Dendritic cell treated with granulocyte-macrophage colony-stimulating factor and Interleukin-4, amounts not matched to agents 40 ng/mL and 50 ng/mL, for 4 days (primary cell): ENCODE data around the gene CST3.

Source experiments
- H3K27ac Mint-ChIP-seq: one replicate; pipeline ENCODE4 v1.8.0; 2022; ENCODE audit warnings: mild to moderate bottlenecking, mixed read lengths
- H3K27me3 Mint-ChIP-seq: one replicate; pipeline ENCODE4 v1.8.0; 2022; ENCODE audit warnings: mild to moderate bottlenecking, mixed read lengths
- H3K36me3 Mint-ChIP-seq: one replicate; pipeline ENCODE4 v1.8.0; 2022; ENCODE audit warnings: low read depth, mixed read lengths
- H3K4me1 Mint-ChIP-seq: one replicate; pipeline ENCODE4 v1.8.0; 2022; ENCODE audit warnings: low read depth, mixed read lengths
- H3K4me3 Mint-ChIP-seq: one replicate; pipeline ENCODE4 v1.8.0; 2022; ENCODE audit warnings: mild to moderate bottlenecking, moderate library complexity, mixed read lengths
- H3K9me3 Mint-ChIP-seq: one replicate; pipeline ENCODE4 v1.8.0; 2022; ENCODE audit warnings: mixed read lengths
- intact Hi-C: fragments of 100-400 bp; cut with micrococcal nuclease; formaldehyde crosslinking; loops from one replicate; pipeline ENCODE4 v1.15.0; 2022

Gene CST3

GRCh38 chr20:23657202-23657601 is 19.4 kb upstream of the CST3 start:
- no peaks in the 10 kb centered on the region for H3K27me3 Mint-ChIP-seq
- intact Hi-C loops, result loop anchor here (5.0 kb wide), 1 partner anchor 35 kb away; no protein-coding TSS in a partner anchor
- H3K27ac Mint-ChIP-seq, result peak overlapping the region; percentile 92
- H3K36me3 Mint-ChIP-seq, result no peaks in the 10 kb centered on the region
- H3K4me3 Mint-ChIP-seq, result no peak overlapping the region
- peaks cover 86% of the 10 kb centered on the region for H3K4me1 Mint-ChIP-seq
- no peaks in the 10 kb centered on the region for H3K9me3 Mint-ChIP-seq

GRCh38 chr20:23656372-23656771 is 18.6 kb upstream of the CST3 start:
- peak overlapping the region; percentile 92 for H3K27ac Mint-ChIP-seq
- H3K27me3 Mint-ChIP-seq, result no peaks in the 10 kb centered on the region
- intact Hi-C loops, result loop anchor here (5.0 kb wide), 1 partner anchor 34 kb away; no protein-coding TSS in a partner anchor

GRCh38 chr20:23655491-23656211 is 17.9 kb upstream of the CST3 start:
- no peaks in the 10 kb centered on the region for H3K27me3 Mint-ChIP-seq
- peaks cover 78% of the 10 kb centered on the region for H3K4me1 Mint-ChIP-seq
- no peaks in the 10 kb centered on the region for H3K9me3 Mint-ChIP-seq
- H3K36me3 Mint-ChIP-seq, result no peaks in the 10 kb centered on the region
- intact Hi-C loops, result loop anchor here (1.0 to 5.0 kb wide), 2 partner anchors 17 to 33 kb away; no protein-coding TSS in a partner anchor
- peak overlapping the region; percentile 73 for H3K4me3 Mint-ChIP-seq
- peak overlapping the region; percentile 92 for H3K27ac Mint-ChIP-seq

More at GRCh38 chr20:23656372-23656771, 18.6 kb upstream of the CST3 start:
- H3K9me3 Mint-ChIP-seq, result no peaks in the 10 kb centered on the region
- H3K4me3 Mint-ChIP-seq, result peak overlapping the region; percentile 73
- no peaks in the 10 kb centered on the region for H3K36me3 Mint-ChIP-seq
- peaks cover 82% of the 10 kb centered on the region for H3K4me1 Mint-ChIP-seq

DNA sequence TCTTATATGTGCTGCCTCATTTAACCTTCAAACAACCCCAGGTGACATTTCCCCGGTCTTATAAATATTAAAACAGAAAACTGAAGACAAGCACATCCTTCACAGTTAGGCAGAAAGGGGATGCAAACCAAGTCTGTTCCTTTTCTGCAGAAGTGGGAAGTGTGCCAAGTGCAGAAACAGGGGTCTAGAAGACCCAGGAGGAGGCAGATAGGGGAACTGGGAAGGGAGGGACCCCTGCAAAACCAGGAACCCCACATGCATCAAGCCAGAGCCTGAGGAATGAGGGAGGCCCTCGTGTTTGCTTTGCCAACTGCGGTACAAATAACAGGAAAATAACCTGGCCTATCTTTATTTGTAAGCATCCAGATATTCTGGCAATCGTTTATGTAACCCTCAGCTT is 17.0 kb upstream of the CST3 start:
- peak overlapping the region; percentile 51 for H3K4me3 Mint-ChIP-seq
- no peaks in the 10 kb centered on the region for H3K9me3 Mint-ChIP-seq
- intact Hi-C loops, result loop anchor here (1.0 to 5.0 kb wide), 3 partner anchors 11 to 32 kb away; no protein-coding TSS in a partner anchor
- no peaks in the 10 kb centered on the region for H3K36me3 Mint-ChIP-seq
- peaks cover 73% of the 10 kb centered on the region for H3K4me1 Mint-ChIP-seq
- peak overlapping the region; percentile 92 for H3K27ac Mint-ChIP-seq
- no peaks in the 10 kb centered on the region for H3K27me3 Mint-ChIP-seq

DNA sequence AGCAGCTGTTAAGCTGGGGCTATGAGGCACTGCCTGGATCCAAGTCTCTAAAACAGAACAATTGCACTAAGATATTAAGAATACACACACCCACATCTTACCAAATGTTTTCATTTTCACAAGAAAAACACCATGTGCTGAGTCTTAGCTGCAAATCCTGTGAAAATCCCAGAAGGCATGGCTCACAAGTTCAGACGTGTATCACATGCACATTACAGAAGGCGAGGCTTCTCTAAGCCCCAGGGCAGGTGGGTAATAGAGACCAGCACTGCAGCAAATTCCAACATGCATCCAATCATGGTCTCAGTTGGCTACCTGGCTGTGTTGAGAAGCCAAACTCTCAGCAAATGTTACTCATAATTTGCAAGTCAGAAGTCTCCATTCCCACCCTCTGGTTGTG is 16.2 kb upstream of the CST3 start:
- H3K36me3 Mint-ChIP-seq, result no peaks in the 10 kb centered on the region
- no peaks in the 10 kb centered on the region for H3K9me3 Mint-ChIP-seq
- intact Hi-C loops, result loop anchor here (1.0 kb wide), 1 partner anchor 11 kb away; no protein-coding TSS in a partner anchor
- H3K27ac Mint-ChIP-seq, result peak overlapping the region; percentile 92
- no peaks in the 10 kb centered on the region for H3K27me3 Mint-ChIP-seq
- peaks cover 68% of the 10 kb centered on the region for H3K4me1 Mint-ChIP-seq
- no peak overlapping the region for H3K4me3 Mint-ChIP-seq

DNA sequence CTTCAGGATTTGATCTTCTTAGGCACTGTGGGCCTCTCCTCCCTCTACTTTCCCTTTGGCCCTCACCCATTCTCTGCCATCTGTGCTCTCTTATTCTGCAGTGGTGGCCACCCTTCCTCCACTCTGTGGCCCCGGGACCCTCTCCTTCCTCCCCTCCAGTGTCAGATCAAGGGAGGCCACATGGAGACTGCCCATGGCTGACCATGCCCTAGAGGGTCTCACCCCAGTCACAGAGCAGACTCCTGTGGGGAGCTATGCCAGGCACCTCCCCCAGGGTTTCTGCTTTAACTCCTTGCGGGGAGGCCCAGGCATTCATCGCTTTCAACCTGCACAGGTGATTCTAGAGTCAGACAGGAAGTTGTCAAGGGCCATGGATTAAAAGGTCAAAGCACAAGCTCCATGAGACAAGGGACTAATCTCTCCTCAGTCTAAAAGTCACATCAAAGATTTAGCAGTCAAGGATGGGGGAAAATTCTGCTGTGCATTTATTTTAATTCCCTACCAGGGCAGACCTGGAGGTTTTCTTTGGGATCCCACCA is 15.7 kb upstream of the CST3 start:
- intact Hi-C loops, result no loop called here
- peaks cover 69% of the 10 kb centered on the region for H3K4me1 Mint-ChIP-seq
- no peaks in the 10 kb centered on the region for H3K27me3 Mint-ChIP-seq

DNA sequence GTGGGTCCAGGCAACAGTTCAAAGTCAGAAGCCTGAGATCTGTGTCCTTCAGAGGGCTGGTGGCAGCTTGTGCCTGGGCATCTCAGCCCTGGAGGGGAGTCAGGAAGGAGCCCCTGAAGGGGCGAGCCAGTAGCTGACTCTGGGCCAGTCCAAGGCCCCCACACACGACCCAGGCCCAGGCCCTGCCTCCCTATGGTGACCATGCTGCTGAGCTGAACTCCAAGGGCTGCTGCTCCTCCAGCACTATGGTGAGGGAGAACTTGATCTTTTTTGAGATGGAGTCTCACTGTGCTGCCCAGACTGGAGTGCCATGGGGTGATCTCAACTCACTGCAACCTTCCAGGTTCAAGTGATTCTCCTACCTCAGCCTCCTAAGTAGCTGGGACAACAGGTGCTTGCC is 15.2 kb upstream of the CST3 start:
- Mint-ChIP-seq H3K9me3 (no peaks in the 10 kb centered on the region), H3K27me3 (no peaks in the 10 kb centered on the region), H3K27ac (peak overlapping the region; percentile 92), H3K4me3 (no peak overlapping the region), H3K36me3 (no peaks in the 10 kb centered on the region), H3K4me1 (peaks cover 66% of the 10 kb centered on the region)
- intact Hi-C loops, result no loop called here

More for the DNA sequence above, 15.7 kb upstream of the CST3 start:
- H3K9me3 Mint-ChIP-seq, result no peaks in the 10 kb centered on the region
- no peaks in the 10 kb centered on the region for H3K36me3 Mint-ChIP-seq
- peak overlapping the region; percentile 32 for H3K4me3 Mint-ChIP-seq
- H3K27ac Mint-ChIP-seq, result peak overlapping the region; percentile 92

- Mint-ChIP-seq H3K4me3 (no peak overlapping the region), H3K27me3 (no peaks in the 10 kb centered on the region), H3K27ac (peak overlapping the region; percentile 92), H3K4me1 (peaks cover 63% of the 10 kb centered on the region), H3K36me3 (no peaks in the 10 kb centered on the region), H3K9me3 (no peaks in the 10 kb centered on the region)
- intact Hi-C loops, result no loop called here
These were observed 14.6 kb upstream of the CST3 start for GRCh38 chr20:23652371-23652770.

- intact Hi-C loops, result no loop called here
- Mint-ChIP-seq H3K27me3 (no peaks in the 10 kb centered on the region), H3K36me3 (no peaks in the 10 kb centered on the region), H3K4me3 (no peak overlapping the region), H3K9me3 (no peaks in the 10 kb centered on the region), H3K4me1 (peaks cover 62% of the 10 kb centered on the region), H3K27ac (peak overlapping the region; percentile 58)
These were observed 13.4 kb upstream of the CST3 start for GRCh38 chr20:23651117-23651516.

GRCh38 chr20:23649830-23650417 is 12.2 kb upstream of the CST3 start:
- H3K4me1 Mint-ChIP-seq, result peaks cover 62% of the 10 kb centered on the region
- no peaks in the 10 kb centered on the region for H3K36me3 Mint-ChIP-seq
- H3K4me3 Mint-ChIP-seq, result no peak overlapping the region
- intact Hi-C loops, result loop anchor here (10.0 kb wide), 2 partner anchors 1665 to 1975 kb away; partner anchors contain the start of gene NANP
- H3K9me3 Mint-ChIP-seq, result no peaks in the 10 kb centered on the region
- H3K27ac Mint-ChIP-seq, result no peak overlapping the region
- no peaks in the 10 kb centered on the region for H3K27me3 Mint-ChIP-seq

GRCh38 chr20:23649242-23649641 is 11.5 kb upstream of the CST3 start:
- intact Hi-C loops, result loop anchor here (10.0 kb wide), 2 partner anchors 1666 to 1976 kb away; partner anchors contain the start of gene NANP

GRCh38 chr20:23647346-23647745 is 9.6 kb upstream of the CST3 start:
- no peaks in the 10 kb centered on the region for H3K27me3 Mint-ChIP-seq
- H3K27ac Mint-ChIP-seq, result peak overlapping the region; percentile 94
- H3K9me3 Mint-ChIP-seq, result no peaks in the 10 kb centered on the region
- no peak overlapping the region for H3K4me3 Mint-ChIP-seq
- no peaks in the 10 kb centered on the region for H3K36me3 Mint-ChIP-seq
- H3K4me1 Mint-ChIP-seq, result peaks cover 61% of the 10 kb centered on the region
- intact Hi-C loops, result loop anchor here (10.0 kb wide), 2 partner anchors 1667 to 1977 kb away; partner anchors contain the start of gene NANP

More at GRCh38 chr20:23649242-23649641, 11.5 kb upstream of the CST3 start:
- peaks cover 61% of the 10 kb centered on the region for H3K4me1 Mint-ChIP-seq
- no peak overlapping the region for H3K27ac Mint-ChIP-seq
- no peaks in the 10 kb centered on the region for H3K27me3 Mint-ChIP-seq
- H3K4me3 Mint-ChIP-seq, result no peak overlapping the region
- no peaks in the 10 kb centered on the region for H3K9me3 Mint-ChIP-seq
- no peaks in the 10 kb centered on the region for H3K36me3 Mint-ChIP-seq

DNA sequence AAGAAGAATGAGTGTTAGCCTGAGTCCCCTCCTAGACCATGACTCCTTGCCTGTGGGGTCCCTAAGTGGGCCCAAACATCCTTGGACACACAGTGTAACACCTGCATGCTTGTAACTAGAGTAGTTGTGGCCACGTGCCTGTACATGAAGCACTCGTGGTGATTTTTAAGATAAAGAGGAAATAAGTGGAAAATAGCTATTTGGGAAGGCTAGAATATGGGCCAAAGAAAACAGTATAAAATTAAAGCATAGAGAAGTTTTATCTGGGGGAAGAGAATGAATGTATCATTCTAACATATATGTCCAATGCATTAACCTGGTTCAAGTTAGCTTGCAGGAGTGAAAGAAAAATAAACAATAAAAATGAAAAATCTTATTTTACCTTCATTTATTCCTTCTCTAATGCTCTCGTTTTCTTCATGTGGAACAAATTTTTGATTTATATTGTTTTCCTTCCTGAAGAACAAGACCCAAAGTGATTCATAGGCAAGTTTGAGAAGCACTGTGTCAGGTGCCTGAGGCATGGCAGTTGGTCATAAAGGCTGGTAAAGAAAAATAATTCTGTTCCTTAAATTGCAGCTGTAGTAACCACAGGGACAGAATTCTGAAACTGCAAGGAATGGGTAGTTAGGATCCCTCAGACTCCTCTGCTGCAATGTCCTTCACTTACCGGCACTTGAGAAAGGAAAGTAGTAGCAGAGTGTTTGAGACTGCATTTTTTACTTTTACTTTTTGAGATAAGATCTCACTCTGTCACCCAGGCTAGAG is 8.5 kb upstream of the CST3 start:
- Mint-ChIP-seq H3K27me3 (no peaks in the 10 kb centered on the region), H3K27ac (peak overlapping the region; percentile 94), H3K4me1 (peaks cover 71% of the 10 kb centered on the region), H3K4me3 (peak overlapping the region; percentile 37), H3K9me3 (no peaks in the 10 kb centered on the region), H3K36me3 (no peaks in the 10 kb centered on the region)
- intact Hi-C loops, result loop anchor here (10.0 kb wide), 2 partner anchors 1669 to 1979 kb away; partner anchors contain the start of gene NANP
